ENCODE results near the gene INSL6.
"Not testable (repeated sequence)": the region's sequence is repeated elsewhere in the genome, so short reads cannot be mapped to it uniquely, and the experiment has no call there.

INSL6 gene

GRCh38 chr9:5185220-5185840 is at the start of gene INSL6:
Gene INSL6 (minus strand): TSS chr9:5185639. CDS start chr9:5185602, 37 bp downstream.
- no peak for DNase-seq

- no peak for DNase-seq
Observed at GRCh38 chr9:5231212-5231611, 45.8 kb upstream of the INSL6 start, which contains the start of gene INSL4. Gene INSL4 (plus strand): TSS chr9:5231419. CDS start chr9:5231524, 105 bp downstream.

GRCh38 chr9:5230554-5230953 is 45.1 kb upstream of the INSL6 start:
- no peak for DNase-seq

- DNase-seq, result no peak
Observed at GRCh38 chr9:5205071-5205470, 19.6 kb upstream of the INSL6 start.

- DNase-seq, result no peak
Observed at GRCh38 chr9:5195463-5195862, 10.0 kb upstream of the INSL6 start.

- no peak for DNase-seq
Observed at GRCh38 chr9:5193345-5193744, 7.9 kb upstream of the INSL6 start.

GRCh38 chr9:5191985-5192384 is 6.5 kb upstream of the INSL6 start:
- no peak for DNase-seq

GRCh38 chr9:5188060-5188984 is 2.9 kb upstream of the INSL6 start:
- no peak for DNase-seq

GRCh38 chr9:5186416-5187169 is 1.2 kb upstream of the INSL6 start:
- no peak for DNase-seq

GRCh38 chr9:5184776-5185175 is 663 bp downstream of the INSL6 start:
- no peak for DNase-seq

GRCh38 chr9:5180631-5181030 is 4.8 kb downstream of the INSL6 start:
- not testable (repeated sequence) for DNase-seq

- DNase-seq, result no peak
Observed at GRCh38 chr9:5178126-5178805, 7.2 kb downstream of the INSL6 start.

- no peak for DNase-seq
Observed at GRCh38 chr9:5146241-5146640, 39.2 kb downstream of the INSL6 start.

- DNase-seq, result no peak
Observed at GRCh38 chr9:5144217-5144616, 41.2 kb downstream of the INSL6 start.

- no peak for DNase-seq
Observed at GRCh38 chr9:5140151-5140550, 45.3 kb downstream of the INSL6 start.

GRCh38 chr9:5122516-5122915 is 62.9 kb downstream of the INSL6 start:
- no peak for DNase-seq

- no peak for DNase-seq
Observed at GRCh38 chr9:5122116-5122515, 63.3 kb downstream of the INSL6 start.

- DNase-seq, result no peak
Observed at GRCh38 chr9:5113994-5114748, 71.3 kb downstream of the INSL6 start.

Data from KG1 (cell line).